ENCODE data around the gene AACS. TPM values are rescaled to one million over a fixed set of nuclear protein-coding genes. Genes with fewer than 3 reads are reported as not detected.

The AACS gene
- polyA plus RNA-seq, 10 donors, result 17.5 to 37.5 (median 28.5) TPM

- DNase-seq, result no peak
These were observed 84.2 kb downstream of the AACS start for GRCh38 chr12:125149160-125150108.

- no peak for DNase-seq
These were observed 86.0 kb downstream of the AACS start for GRCh38 chr12:125151284-125151683.

GRCh38 chr12:125152463-125152862 is 87.2 kb downstream of the AACS start:
- DNase-seq, result no peak

- no peak for DNase-seq
These were observed 90.1 kb downstream of the AACS start for GRCh38 chr12:125155366-125155765.

- no peak for DNase-seq
These were observed 91.9 kb downstream of the AACS start for GRCh38 chr12:125157177-125157576.

GRCh38 chr12:125159702-125160101 is 94.5 kb downstream of the AACS start:
- no peak for DNase-seq

- no peak for DNase-seq
These were observed 95.2 kb downstream of the AACS start for GRCh38 chr12:125160281-125160955.

GRCh38 chr12:125161712-125162022 is 96.4 kb downstream of the AACS start:
- no peak for DNase-seq

GRCh38 chr12:125162489-125163028 is 97.3 kb downstream of the AACS start:
- no peak for DNase-seq

GRCh38 chr12:125163148-125163547 is 97.9 kb downstream of the AACS start:
- DNase-seq, result no peak

- DNase-seq, result no peak
These were observed 99.3 kb downstream of the AACS start for GRCh38 chr12:125164541-125164940.

GRCh38 chr12:125166041-125166440 is 100.8 kb downstream of the AACS start:
- DNase-seq, result no peak

GRCh38 chr12:125167658-125168057 is 102.4 kb downstream of the AACS start:
- no peak for DNase-seq

GRCh38 chr12:125169451-125169850 is 104.2 kb downstream of the AACS start:
- DNase-seq, result no peak

- DNase-seq, result no peak
These were observed 104.6 kb downstream of the AACS start for GRCh38 chr12:125169870-125170269.

GRCh38 chr12:125171267-125171666 is 106.0 kb downstream of the AACS start:
- DNase-seq, result no peak

- DNase-seq, result no peak
These were observed 107.1 kb downstream of the AACS start for GRCh38 chr12:125172231-125172850.

- DNase-seq, result no peak
These were observed 110.3 kb downstream of the AACS start for GRCh38 chr12:125175576-125175975.

- DNase-seq, result no peak
These were observed 113.0 kb downstream of the AACS start for GRCh38 chr12:125178222-125178621.

GRCh38 chr12:125180144-125180543 is 114.9 kb downstream of the AACS start:
- DNase-seq, result no peak

GRCh38 chr12:125181107-125181506 is 115.9 kb downstream of the AACS start:
- no peak for DNase-seq
